ENCODE results near the gene ZNF532.

The ZNF532 gene

GRCh38 chr18:58951986-58952702 lies 87.5 kb downstream of the ZNF532 start:
- no peak for DNase-seq

GRCh38 chr18:58952858-58953257 lies 88.2 kb downstream of the ZNF532 start:
- DNase-seq, result no peak

GRCh38 chr18:58953627-58954026 lies 89.0 kb downstream of the ZNF532 start:
- no peak for DNase-seq

DNA sequence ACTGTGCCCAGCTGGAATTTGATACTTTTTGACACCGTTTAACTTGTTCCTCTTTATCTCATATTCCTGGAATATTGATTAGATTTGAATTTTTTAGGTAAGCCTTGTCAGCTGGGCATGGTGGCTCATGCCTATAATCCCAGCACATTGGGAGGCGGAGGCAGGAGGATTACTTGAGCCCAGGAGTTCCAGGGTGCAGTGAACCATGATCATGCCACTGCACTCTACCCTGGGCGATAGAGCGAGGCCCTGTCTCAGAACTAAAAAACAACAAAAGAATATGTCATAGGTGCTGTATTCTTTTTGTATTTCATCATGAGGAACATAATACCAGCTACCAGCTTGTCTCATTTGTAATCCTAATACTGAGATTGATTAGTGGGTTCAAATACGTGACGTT lies 90.3 kb downstream of the ZNF532 start:
- no peak for DNase-seq

DNA sequence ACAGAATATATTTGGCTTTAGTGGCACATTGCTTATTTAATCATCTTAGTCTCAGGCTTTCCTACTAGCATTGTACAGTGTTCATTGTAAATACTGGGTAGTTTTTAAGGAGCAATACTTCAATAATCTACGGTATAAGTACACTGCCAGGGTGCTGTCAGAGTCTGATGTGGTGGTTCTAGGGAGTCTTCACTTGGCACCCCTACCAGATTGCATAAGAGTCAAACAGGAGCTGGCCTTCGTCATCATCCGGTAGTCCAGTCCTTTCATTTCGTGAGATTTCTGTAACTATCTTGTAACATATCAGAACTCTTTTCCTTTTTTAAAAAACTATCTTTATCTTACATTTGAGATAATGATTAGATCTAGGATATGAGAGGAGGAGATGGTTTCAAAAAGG lies 91.1 kb downstream of the ZNF532 start:
- DNase-seq, result no peak

- DNase-seq, result no peak
Measured at GRCh38 chr18:58958628-58959027, 94.0 kb downstream of the ZNF532 start.

DNA sequence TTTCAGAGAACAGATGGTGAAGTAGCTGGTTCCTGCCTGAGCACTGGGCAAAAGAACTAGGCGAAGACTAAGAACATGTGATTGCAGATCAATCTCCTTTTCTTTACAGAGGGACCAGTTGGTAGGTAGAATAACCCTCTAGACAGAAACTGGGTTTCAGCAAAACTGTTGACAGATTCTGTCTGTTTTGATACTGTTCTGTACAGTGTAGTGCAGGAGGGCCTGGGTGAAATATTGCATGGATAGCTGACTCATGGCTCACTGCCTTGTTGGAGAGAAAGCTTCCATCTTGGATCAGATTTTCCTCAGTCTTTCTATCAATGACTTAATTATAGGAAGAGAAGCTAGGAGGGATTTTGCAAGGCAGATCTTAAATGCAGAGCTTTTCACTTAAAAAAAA lies 95.8 kb downstream of the ZNF532 start:
- no peak for DNase-seq

DNA sequence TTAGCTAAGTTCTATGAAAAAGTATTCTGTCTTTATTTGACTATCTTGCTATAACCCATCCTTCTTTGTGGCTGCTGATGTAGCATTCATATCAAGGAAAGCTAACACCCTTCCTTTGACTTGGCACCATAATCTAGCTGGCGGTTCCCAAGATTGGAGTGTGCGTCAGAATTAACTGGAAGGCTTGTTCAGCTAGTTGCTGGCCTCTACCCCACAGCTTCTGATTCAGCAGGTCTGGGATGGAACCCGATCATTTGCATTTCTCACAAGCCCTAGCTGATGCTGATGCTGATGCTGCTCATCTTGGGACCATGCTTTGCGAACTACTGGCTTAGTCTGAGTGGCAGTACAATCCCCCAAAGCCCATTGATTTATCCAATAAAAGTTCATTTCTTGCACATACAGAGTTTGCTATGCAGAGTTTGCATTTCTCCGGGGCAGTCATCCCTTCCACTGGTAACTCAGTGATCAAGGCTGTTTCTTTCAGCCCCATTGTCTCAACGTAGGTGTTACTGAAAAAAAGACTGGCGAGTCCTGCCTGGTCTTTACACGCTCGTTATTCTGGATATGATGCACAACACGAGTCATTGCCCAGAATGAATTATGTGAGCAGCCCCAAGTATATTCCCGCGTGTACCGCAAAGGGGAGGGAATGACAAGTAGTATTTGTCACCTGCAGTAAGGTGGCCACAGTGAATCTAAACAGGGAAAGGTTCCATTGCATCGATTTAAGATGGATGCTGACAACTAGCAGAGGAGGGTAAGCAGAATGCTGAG lies 96.5 kb downstream of the ZNF532 start:
- no peak for DNase-seq

DNA sequence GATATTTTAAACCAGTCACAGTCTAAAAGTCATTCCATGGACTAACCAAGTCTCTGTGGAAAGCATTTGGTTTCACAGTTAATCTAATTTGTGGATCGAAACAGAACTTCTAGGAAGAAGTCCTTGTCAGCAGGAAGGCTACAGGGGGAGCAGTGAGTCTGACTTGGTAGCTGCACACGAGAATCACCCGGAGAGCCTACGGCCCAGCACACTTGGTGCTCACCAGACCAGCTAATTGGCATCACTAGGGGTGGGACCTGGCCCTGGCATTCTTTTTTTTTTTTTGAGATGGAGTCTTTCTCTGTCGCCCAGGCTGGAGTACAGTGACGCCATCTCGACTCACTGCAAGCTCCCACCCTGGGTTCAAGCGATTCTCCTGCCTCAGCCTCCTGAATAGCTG lies 97.7 kb downstream of the ZNF532 start:
- no peak for DNase-seq

- no peak for DNase-seq
Measured at GRCh38 chr18:58965291-58966004, 100.8 kb downstream of the ZNF532 start.

- no peak for DNase-seq
Measured at GRCh38 chr18:58966005-58966677, 101.5 kb downstream of the ZNF532 start.

- no peak for DNase-seq
Measured at GRCh38 chr18:58966704-58967103, 102.0 kb downstream of the ZNF532 start.

- DNase-seq, result no peak
Measured at GRCh38 chr18:58967751-58968254, 103.1 kb downstream of the ZNF532 start.

GRCh38 chr18:58970943-58971790 lies 106.5 kb downstream of the ZNF532 start:
- no peak for DNase-seq

DNA sequence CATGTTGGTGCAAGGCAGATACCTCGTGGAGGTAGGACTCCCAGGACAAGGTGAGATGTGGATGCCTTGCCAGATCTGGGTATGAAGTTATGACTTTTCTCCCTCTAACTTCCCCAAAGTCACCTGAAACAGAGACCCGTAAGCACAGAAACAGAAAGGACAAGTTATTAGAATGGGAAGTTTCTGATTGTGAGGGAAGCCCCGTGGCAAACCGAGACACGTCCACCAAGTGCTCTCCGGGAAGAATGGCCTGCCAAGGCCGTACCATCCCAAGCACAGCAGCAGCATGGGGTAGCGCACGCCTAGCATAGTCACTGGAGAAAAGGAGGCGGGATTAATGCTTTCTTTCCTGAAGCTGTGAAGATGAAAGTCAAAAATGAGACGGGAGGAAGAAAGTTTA lies 110.6 kb downstream of the ZNF532 start:
- DNase-seq, result no peak

DNA sequence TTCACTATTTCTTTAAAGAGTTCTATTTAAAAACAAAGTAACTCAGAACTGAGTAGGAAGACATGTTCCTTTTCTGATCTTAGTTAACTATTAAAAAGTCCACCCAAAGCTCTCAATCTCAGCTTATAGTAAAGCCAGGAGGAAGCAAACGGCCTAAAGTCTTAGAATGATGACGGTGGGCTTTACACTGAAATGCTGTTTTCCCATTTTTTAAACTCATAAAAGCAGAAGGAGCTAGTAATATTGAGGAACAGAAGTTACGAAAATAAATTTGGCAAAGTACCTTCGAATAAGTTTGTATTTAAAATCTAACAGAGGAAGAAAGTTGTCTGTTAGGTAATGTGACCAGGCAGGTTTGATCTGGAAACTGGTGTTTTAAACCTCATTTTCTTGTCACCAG lies 111.1 kb downstream of the ZNF532 start:
- DNase-seq, result no peak

DNA sequence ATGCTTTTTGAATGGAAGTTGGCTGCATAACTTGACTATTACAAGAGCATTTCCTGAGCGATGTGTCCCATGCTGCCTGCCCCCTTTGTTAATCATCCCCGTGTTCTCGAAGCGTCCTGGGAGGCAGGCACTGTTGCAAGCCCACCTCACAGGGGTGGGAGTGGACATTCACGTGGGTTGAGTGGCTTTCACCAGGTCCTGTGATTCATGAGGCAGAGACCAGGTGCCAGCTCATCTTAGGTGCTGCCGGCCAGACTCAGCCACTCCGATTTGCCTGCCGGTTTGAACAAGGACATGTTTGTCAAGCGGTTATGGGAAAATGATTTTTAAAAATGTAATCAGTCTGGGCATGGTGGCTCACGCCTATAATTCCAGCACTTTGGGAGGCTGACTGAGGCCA lies 112.5 kb downstream of the ZNF532 start:
- no peak for DNase-seq

GRCh38 chr18:58977801-58978200 lies 113.1 kb downstream of the ZNF532 start:
- no peak for DNase-seq

- no peak for DNase-seq
Measured at GRCh38 chr18:58978916-58979315, 114.2 kb downstream of the ZNF532 start.

DNA sequence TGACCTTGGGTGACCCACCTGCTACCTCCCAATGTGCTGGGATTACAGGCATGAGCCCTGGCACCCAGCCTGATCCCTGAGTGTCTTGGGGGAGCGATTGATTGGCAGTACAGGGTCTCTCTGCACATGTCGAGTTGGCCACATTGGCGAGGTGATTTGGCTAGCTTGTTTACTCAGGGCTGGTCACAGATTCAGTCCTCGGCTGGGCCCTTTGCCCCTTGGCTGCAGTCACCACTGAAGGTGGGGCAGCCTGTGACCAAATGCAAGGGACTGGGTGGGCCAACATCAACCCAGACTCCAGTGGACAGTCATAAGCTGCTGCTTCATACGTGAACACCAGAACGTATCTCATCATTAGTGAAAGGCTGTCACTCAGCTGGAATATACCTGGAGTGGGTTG lies 114.9 kb downstream of the ZNF532 start:
- DNase-seq, result no peak

DNA sequence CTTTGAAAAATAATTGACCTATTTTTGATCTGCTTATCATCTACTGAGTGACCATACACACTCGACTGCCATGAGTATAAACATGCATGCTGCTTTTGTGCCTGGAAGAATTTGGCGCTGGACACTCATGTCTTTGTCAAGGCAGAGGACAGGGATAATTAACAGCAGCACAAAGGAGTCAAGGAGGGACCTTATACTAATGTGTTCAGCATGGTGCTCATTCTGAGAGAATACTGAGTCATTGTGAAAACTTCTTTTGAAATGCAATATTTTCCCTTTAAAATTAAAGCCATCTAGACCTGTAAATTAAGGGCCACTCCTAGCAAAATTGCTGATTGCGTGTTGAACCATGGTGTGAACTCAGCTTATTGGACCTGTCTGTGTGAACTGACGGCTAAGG lies 116.3 kb downstream of the ZNF532 start:
- no peak for DNase-seq
